Stimulated activated CD4-positive, alpha-beta T cell treated with anti-CD3 and anti-CD28 coated beads, Interleukin-1b, Interleukin-23, amount 100 ng/mL, for 4 hours (primary cell): ENCODE results near the gene OR7A5.
A peak's percentile ranks its signal among the peaks of the same experiment; 100 is the strongest.
"Not testable (repeated sequence)": the region's sequence is repeated elsewhere in the genome, so short reads cannot be mapped to it uniquely, and the experiment has no call there.

Source experiments
- DNase-seq, 2 donors: peaks; one replicate each; pipeline ENCODE4 v3.0.0-alpha.2; 2020; ENCODE audit warnings: low read depth in 2 of 2

The OR7A5 gene

GRCh38 chr19:14835011-14835410, at the start of gene OR7A5, which contains the start of gene OR7C1:
TSS of gene OR7A5 (minus strand) at chr19:14835185. CDS start at chr19:14828241, 6,944 bp downstream.
TSS of gene OR7C1 (minus strand) at chr19:14835185. CDS start at chr19:14800136, 35,049 bp downstream.
- no peak for DNase-seq

- DNase-seq, result no peak
These were observed 36.7 kb upstream of the OR7A5 start for GRCh38 chr19:14871619-14872230.

DNA sequence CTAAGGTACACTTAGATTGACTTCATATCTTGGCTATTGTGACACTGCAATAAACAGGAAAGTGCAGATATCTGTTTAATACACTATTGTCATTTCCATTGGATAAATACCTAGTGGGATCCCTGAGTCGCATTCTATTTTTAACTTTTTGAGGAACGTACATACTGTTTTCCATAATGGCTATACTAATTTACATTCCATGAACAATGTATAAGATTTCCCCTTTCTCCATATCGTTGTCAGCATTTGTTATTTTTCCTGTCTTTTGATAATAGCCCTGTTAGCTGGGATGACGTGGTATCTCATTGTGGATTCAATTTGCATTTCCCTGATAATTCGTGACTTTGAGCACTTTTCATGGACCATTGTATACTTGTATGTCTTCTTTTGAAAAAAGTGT, 33.5 kb upstream of the OR7A5 start:
- no peak for DNase-seq

DNA sequence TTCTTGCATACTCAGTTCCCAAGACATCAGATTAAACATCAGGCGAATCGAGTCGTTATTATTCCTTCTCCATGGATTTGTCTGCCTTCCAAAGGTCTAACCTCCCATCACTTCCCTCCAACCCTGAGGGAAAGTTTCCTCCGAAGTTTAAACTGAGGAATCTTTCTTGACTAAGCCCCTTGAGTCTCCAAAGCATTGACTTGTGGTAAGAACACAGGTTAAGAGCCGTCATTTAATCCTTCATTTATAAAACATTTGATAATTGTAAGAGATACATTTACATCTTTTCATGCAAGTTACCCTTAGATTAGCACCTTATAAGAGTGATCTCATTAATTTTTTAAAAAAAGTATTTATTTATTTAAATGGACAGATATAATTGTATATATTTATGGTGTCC, 13.8 kb upstream of the OR7A5 start, which contains the start of gene OR7A10:
OR7A10 (minus strand) TSS at position 101 of the 400 bp plus-strand sequence. CDS start 7,045 bp downstream, outside the sequence.
- no peak for DNase-seq

DNA sequence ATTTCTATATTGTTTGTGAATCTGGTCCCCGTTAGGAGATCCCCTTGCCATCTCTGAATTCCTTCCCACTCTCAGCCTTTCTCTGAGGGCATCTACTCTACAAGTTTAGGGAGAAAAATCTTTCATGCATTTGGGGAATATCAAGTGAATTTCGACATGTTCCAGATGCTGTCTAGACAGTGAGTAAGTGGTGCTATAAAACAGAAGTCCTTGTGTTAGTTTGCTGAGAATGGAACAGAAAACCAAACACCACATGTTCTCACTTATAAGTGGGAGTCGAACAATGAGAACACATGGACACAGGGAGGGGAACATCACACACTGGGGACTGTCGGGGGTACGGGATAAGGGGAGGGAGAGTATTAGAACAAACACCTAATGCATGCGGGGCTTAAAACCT, 8.6 kb upstream of the OR7A5 start:
- DNase-seq, result no peak

DNA sequence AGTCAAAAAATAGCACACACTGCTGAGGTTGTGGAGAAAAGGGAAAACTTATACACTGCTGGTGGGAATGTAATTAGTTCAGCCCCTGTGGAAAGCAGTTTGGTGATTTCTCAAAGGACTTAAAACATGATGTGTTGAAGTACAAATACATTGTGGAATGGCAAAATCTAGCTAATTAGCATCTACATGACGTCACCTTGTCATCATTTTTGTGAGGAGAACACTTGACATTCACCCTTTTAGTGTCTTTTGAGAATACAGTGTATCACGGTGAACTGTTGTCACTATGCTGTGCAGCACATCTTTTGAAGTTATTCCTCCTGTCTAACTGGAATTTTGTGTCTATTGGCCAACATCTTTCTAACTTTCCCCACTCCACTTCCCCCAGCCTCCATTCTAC, 8.2 kb upstream of the OR7A5 start:
- DNase-seq, result no peak

- no peak for DNase-seq
These were observed 5.2 kb upstream of the OR7A5 start for GRCh38 chr19:14840206-14840605.

- no peak for DNase-seq
These were observed 2.4 kb upstream of the OR7A5 start for GRCh38 chr19:14837391-14837790.

- no peak for DNase-seq
These were observed 4.3 kb downstream of the OR7A5 start for GRCh38 chr19:14830702-14831101.

DNA sequence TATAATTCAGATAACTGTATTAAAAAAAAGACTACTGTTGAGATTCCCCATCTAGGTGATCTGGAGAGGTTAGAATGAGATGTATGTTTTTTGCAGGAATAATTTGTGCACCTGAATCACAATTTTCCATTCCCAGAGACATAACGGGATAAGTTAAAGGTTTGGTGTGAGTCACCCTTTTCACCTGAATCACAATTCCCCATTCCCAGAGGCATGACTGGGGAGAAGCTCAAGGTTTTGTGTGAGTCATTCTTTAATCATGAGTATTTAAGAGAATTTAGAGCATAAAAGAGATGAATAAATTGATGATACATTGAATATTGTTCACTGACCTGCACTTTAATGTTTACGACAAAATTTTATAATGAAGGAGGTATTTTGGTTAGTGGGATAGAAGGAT, 9.0 kb downstream of the OR7A5 start:
- DNase-seq, result no peak

DNA sequence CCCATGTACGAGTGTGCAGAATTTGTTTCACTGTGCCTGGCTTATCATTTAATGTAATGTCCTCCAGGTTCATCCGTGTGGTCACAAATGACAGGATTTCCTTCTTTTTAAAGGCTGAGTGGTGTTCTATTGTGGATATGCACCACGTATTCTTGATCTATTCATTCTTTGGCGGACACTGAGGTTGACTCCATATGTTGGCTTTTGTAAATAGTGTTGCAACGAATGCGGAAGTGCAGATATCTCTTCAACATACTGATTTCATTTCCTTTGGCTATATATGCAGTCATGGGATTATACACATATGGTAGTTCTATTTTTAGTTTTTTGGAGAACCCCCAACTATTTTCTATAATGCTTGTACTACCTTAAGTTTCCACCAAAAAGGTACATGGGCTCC, 13.0 kb downstream of the OR7A5 start:
- no peak for DNase-seq

DNA sequence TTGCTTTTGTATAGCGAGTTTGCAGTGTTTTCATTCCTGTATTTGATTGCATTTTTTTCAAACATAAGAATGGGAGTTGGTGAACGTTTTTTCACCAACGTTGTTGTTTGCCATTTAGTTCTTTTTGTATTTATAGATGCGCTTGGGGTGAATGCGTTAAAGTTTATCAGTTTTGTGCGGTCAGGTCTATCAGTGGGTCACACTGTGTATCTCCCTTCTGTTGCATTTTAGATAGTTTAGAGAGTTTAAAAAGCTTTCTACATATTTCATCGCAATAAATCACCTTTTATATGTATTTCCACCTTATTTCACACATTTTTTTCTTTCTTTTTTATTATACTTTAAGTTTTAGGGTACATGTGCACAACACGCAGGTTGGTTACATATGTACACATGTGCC, 16.4 kb downstream of the OR7A5 start:
- DNase-seq, result no peak

GRCh38 chr19:14817052-14817451, 17.9 kb downstream of the OR7A5 start:
- no peak for DNase-seq

DNA sequence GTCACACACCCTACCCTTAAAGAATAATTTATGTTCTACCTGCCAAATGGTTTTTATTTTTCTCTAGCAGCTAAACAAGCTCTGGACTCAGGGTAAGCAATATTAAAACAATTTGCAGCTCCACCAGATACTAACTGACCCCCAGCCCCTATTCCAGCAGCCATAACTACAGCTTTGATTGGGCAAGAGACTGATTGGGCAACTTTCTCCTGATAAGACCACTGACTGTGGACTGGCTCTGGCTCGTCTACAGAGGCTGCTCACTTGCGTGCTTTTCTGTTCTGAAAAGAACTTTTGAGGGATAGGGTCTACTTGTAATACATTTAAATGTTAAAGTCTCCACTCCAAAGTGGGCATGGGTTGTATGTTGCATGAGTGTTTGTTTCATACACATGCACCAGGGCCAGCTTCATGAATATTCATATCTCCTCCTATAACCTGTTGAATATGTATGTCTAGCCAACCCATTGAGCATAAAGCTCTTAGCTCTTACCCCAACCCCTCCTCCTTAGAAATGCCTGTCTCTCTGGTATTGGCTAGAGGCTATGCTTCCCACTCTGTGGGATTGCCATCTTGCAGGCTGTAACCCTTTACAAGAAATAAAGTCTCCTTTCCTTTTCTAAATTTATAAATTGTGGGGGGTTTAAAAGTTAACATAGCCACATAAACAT, 19.9 kb downstream of the OR7A5 start:
- no peak for DNase-seq

- DNase-seq, result no peak
These were observed 25.5 kb downstream of the OR7A5 start for GRCh38 chr19:14809272-14810057.

GRCh38 chr19:14804765-14805164, 30.2 kb downstream of the OR7A5 start:
- DNase-seq, result no peak

GRCh38 chr19:14798760-14799159, 36.2 kb downstream of the OR7A5 start:
- DNase-seq, result no peak

GRCh38 chr19:14796021-14796420, 39.0 kb downstream of the OR7A5 start:
- DNase-seq, result no peak

DNA sequence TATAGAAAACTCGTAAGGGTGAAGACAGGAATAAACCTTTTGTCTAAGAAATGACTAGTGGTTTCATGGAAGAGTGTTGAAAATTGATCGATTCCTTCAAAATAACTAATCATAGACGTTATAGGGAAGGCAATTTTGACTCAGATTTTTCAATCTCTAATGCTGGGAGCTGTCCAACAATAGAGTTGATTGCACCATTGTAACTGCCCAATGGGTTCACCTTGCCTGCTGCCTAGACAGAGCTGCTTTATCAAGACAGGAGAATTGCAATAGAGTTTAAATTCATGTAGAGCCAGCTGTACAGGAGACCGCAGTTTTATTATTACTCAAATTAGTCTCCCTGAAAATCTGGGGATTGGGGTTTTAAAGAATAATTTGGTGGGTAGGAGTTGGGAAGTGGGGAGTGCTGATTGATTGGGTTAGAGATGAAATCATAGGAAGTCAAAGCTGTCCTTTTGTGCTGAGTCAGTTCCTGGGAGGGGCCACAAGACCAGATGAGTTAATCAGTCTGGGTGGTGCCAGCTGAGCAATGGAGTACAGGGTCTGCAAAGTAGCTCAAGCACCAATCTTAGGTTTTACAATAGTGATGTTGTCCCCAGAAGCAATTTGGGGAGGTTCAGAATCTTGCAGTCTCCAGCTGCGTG, 39.8 kb downstream of the OR7A5 start:
- DNase-seq, result no peak

DNA sequence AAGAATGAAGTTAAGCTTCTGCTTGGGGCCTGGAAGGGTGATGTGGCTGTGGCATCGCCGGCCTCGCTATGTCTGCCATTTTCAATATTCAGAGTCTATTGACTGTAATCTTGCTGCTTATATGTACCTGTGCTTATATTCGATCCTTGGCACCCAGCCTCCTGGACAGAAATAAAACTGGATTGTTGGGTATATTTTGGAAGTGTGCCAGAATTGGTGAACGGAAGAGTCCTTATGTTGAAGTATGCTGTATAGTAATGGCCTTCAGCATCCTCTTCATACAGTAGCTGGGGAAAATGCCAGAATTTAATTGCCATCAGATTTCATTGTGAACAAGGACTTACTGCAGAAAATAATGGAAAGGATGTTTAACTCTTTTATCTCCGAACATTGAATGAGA, 42.7 kb downstream of the OR7A5 start:
- not testable (repeated sequence) for DNase-seq

- DNase-seq, result peak in 1 of 2 donors; percentile 12
These were observed 48.5 kb downstream of the OR7A5 start for GRCh38 chr19:14786421-14786851.
